Testis (tissue), 2 donors: Measurements from ENCODE around the gene TPM3.

Experiments
- POLR2A ChIP-seq: fragments of 450-650 bp; IDR thresholded peaks from one replicate; pipeline ENCODE4 v1.6.1; 2017; ENCODE audit warnings: antibody characterized with exemption, mild to moderate bottlenecking, moderate library complexity
- TF ChIP-seq, protein P1 (sequence below), 3 experiments: fragments of 450-650 bp in 2 of 3; fragments of 200-600 bp in 1 of 3; sonication (generic) in 1 of 3; IDR thresholded peaks; one replicate each; pipeline ENCODE4 v1.5.1; 2016 to 2019; ENCODE audit warnings: antibody characterized with exemption in 3 of 3, mild to moderate bottlenecking in 2 of 3, moderate library complexity in 1 of 3

DNA sequence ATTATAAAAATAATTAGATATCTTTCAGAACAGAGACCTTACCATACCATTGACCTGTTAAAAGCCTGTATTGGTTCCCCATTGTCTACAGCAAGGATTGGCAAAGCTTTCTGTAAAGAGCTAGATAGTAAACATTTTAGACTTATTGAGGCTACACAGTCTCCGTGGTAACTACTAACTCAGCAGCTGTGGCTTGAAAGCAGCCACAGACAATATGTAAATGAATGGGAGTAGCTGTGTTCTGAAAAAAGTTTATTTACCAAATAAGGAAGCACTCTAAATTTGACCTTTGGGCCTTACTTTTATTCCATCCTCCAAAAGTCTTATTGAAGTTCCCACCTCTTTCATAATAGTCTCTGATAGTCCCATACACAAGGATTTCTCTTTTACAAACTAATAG is 76.7 kb downstream of the TPM3 start:
- TF ChIP-seq, protein P1, sequence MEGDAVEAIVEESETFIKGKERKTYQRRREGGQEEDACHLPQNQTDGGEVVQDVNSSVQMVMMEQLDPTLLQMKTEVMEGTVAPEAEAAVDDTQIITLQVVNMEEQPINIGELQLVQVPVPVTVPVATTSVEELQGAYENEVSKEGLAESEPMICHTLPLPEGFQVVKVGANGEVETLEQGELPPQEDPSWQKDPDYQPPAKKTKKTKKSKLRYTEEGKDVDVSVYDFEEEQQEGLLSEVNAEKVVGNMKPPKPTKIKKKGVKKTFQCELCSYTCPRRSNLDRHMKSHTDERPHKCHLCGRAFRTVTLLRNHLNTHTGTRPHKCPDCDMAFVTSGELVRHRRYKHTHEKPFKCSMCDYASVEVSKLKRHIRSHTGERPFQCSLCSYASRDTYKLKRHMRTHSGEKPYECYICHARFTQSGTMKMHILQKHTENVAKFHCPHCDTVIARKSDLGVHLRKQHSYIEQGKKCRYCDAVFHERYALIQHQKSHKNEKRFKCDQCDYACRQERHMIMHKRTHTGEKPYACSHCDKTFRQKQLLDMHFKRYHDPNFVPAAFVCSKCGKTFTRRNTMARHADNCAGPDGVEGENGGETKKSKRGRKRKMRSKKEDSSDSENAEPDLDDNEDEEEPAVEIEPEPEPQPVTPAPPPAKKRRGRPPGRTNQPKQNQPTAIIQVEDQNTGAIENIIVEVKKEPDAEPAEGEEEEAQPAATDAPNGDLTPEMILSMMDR (IDR thresholded peaks at IDR 0.05) = no peak
- no peak for TF ChIP-seq POLR2A
